Raji (cell line): ENCODE measurements around the gene PARS2.

ENCODE experiments used
- POLR2A ChIP-seq: IDR thresholded peaks from 2 replicates; pipeline ENCODE4 v1.6.1; 2011; ENCODE audit warnings: low read depth, low read length, control low read depth; ENCODE audit not compliant: insufficient read depth

The PARS2 gene

DNA sequence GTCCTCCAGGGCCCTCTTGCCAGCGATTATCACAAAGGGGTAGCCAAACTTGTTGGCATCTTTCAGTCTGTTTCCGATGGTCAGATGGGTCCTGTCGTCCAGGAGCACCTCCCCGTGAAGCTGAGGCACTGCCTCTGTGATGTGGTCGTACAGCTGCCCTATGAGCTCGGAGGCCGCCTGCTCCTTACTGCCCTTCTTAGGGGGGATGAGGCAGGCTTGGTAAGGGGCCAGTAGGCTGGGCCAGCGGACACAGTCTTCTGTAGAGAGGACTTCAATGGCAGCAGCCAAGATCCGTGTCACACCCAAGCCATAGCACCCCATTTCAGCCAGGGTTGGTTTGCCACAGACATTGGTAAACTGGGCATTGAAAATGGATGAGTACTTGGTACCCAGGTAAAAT lies 6.5 kb downstream of the PARS2 start:
- no peak for TF ChIP-seq POLR2A

DNA sequence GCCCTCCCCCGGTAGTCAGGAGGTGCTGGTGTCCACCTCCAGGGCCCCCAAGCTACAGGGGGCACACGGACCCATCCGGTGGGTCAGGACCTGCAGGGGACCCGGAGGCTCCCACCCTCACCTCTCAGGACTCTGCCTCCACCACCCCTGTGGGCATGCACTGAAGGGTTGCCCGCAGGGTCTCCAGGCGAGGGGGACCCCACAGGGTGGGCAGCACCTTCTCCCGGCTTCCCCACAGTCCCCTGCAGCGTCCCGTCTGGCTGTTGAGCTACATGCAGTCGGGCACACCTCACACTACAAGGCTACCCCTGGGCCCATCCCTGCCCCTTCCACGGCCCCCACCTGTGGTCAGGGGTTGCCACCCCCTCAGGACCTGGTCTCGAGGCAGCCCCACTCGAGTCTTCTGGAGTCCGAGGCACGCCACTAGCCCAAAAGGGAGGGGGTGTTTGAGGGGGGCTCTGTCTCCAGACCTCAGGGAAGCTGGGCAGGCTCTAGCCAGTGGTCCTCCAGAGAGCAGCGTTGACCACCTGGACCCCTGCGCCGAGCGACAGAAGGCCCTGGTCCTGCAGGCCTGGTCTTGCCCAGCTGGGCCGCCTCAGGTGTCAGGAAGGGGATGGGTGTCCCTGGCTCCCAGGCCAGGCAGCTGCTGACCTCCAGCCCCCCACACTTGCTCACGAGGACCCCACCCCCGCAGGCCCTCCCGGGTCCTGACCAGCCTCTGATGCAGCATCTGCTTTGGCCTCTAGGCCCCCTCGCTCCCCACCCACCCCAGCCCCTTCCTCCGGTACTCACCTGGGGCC lies 9.6 kb downstream of the PARS2 start:
- TF ChIP-seq POLR2A, result no peak

DNA sequence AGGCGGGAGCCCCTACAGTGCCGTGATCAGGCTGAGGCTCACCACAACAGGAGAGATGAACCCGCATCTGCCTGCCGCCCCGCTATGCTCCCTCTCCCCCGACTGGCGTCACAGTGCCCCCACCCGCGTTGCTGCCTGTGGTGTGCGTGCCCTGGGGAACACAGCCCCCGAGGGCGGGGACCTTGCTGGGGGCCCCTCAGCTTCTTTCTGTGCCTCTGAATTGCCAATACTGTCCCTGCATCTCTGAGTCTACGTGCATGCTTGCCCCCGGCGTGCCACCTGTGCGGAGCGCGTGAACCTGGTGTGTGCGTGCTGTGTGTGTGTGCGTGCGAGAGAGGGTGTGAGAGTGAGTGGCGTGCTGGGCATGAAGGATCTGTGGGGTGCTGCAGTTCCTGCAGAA lies 10.3 kb downstream of the PARS2 start:
- TF ChIP-seq POLR2A, result no peak

DNA sequence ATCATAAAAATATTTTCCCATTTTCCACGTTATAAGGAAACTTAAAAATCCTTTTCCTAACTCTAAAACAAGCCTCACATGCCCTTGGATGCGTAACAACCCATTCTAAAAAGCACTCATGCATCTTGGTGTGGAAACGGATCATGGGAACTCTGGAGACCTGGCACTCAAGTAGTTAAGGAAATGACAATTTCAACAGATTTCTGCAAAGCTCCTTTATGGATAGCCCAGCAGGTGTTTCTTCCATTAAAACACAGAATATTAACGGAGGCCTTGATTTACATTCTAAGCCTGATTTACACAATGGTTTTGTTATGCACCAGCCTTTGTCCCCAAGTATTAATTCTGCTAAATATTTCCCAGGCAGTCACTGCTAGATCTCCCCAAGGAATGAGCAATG lies 12.9 kb downstream of the PARS2 start:
- TF ChIP-seq POLR2A, result no peak

DNA sequence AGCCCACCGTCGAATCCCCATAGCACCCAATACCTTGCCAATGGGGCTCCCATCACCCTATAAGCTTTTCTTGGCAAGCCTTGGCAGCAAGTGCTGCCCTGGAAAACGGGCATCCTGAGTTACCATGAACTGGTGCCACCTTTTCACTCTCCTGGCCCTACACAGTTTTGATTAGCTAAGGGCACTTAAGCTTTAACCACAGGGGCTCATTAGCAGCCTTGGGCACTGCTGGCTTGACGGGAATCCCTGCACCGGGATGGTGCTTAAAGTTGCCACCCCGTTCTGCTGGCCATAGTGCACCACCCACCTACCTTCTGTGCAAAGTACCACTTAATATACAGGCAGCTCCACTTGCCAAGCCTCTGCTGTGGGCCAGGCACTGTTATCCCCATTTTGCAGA lies 13.7 kb downstream of the PARS2 start:
- no peak for TF ChIP-seq POLR2A

DNA sequence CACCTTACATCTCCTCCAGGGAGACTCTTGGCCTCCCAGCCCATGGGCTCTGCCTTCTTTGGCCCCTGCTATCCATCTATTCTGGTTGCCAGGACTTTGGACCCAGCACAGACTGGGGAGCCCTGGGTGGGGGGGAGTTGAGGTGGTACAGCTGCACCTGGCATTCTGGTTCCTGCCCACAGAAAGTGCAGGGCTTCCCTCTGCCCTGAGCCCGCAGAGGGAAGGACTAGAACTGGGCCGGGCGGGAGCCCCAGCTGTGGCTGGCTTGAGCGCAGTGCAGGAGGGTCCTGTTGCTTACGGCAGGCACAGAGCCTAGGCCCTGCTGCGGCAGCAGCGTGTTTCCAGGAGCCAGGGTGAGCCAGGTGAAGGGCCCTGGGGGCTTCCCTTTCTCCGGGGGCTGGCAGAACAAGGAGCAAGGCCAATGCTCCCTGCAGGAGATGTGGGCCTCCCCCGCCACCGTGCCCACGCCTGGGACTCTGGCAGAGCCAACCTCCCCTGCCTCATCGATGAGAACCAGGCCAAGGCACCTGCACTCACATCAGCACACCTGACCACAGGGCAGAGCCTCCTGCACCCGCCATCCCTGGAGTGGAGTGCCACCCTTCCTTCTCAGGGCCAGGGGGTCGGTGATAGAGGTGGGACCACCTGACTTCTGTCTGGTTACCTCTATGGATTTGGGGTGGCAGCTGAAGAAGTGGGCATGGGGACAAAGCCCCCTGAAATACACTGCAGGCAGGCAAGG lies 16.1 kb downstream of the PARS2 start:
- no peak for TF ChIP-seq POLR2A

DNA sequence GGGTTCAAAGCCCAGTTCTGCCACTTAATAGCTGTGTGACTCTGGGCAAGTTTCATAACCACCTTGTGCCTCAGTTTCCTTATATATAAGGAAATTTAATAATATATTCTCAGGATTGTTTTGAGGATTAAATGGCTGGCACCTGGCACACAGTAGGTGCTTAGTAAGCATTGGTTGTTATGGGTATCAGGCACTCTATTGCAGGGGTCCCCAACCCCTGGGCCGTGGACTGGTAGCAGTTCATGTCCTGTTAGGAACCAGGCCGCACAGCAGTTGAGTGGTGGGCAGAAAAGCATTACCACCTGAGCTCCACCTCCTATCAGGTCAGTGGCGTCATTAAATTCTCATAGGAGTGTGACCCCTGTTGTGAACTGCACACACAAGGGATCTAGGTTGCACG lies 18.5 kb downstream of the PARS2 start:
- no peak for TF ChIP-seq POLR2A

DNA sequence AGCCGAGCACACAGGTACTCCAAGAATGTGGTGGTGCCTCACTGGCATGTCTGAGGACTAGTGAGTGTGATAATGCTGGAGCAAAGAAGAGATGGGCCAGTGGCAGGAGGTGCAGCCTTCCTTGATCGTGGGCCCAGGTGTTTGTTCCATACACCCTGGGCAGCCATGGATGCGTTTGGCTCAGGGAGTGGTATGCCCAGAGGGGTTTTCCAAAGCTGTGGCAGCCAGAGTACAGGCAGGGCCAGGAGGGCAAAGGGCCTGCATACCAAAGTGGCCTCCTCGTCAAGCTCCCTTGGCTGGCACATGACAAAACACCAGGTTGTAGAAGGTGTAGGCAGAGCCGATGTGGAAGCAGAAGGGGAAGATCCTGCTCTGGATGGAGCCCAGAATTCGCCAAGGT lies 19.0 kb downstream of the PARS2 start:
- no peak for TF ChIP-seq POLR2A

DNA sequence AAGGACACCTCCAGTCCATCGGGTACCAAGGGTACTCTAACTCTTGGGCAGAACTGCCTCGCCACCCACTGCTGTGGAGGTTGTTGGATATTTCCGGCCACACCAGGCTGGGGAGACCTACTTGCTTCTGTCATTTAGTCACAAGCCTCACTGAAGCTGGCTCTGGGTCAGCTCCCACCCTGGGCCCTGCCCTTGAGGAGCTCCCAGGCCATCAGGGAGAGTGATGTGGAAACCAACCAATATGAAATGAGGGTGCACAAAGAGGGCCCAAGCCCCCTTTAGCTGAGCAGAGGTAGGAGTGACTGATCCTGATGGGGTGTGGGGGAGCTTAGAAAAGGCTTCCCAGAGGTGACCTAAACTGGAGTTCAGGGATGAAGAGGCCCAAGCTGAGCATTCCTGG lies 19.6 kb downstream of the PARS2 start:
- TF ChIP-seq POLR2A, result no peak

DNA sequence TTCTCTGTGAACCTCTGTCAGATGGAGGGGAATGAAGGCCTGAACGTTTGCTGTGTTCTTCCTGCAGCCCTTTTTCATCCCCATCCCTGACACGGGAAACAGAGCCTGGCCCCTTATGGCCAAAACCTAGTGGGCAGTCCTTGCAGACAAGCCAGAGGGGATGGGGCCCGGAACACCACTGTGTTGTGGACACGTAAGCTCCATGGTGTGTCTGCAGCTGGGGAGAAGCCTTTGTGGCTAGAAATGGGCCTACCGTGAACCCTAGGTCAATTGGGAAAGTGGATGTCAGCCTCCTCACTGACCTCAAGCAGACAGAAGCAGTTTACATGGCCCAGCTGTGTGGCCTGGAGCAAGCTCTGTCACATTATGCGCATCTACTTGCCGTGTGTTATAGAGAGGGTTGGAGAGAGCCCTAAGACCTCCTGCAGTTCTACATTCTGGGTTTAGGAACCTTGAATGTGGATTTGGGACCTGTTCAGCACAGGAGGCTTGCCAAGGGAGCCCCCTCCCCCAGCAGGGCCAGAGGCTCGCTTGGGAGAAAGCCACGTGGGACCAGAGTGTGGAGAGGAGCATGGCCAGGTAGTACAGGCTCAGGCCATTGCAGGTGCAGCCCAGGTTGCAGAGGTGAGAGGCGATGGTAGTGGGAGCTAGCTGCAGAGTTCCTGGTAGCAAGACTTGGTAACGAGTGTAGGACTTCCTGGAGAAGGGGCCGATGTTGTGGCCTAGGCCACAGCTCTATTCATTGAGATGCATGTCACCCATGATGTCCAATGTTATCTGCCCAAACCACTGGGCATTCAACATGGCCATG lies 20.7 kb downstream of the PARS2 start:
- TF ChIP-seq POLR2A, result no peak

DNA sequence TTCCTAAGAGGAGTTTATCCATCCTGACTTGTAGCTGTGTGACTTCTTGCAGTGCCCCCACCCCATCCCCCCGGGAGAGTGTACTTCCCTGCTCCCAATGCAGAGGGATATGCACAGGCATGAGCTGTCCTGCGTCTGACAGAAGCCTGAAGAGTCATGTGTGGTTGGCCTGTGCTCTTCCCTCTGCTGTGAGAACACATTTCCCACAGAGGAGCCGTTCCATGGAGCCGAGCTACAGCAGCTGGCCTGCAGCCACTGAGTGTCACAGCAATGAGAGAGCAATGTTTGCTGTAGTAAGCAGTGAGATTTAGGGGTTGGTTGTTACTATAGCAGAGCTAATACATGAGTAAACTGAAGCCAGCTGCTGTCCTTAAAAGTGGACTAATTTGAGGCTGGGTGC lies 22.0 kb downstream of the PARS2 start:
- TF ChIP-seq POLR2A, result no peak

DNA sequence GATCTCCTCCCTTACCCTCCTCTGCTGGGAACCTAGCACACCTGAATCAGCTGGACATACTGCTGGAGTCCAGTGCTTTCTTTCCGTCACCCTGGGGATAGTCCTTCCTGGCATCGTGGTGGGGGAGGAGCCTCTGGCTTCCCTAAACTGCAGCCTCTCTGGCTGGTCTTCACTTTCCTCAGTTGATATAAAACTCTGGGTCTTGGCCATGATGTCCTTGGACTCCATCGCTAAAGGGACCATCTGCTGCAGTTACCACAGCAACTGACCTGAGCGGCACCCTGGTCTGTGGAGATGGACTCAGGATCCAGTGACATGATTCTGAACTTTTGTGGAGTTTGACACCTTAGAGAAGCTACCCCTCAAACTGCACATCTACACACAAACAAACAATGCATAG lies 22.8 kb downstream of the PARS2 start:
- no peak for TF ChIP-seq POLR2A

DNA sequence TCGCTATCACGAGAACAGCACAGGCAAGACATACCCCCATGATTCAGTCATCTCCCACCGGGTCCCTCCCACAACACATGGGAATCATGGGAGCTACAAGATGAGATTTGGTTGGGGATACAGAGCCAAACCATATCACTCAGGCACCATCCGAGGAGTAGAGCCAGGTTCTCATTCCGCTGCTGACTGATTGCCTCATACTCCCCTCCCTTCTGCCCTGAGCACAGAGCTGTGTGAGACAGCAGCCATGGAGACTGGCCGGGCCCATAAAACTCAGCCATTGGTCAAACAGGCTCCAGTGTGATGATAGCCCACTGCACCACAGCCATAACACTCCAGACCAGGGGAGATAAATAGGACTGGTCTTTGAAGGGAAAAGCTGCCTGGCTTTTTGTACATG lies 26.1 kb downstream of the PARS2 start:
- TF ChIP-seq POLR2A, result no peak

DNA sequence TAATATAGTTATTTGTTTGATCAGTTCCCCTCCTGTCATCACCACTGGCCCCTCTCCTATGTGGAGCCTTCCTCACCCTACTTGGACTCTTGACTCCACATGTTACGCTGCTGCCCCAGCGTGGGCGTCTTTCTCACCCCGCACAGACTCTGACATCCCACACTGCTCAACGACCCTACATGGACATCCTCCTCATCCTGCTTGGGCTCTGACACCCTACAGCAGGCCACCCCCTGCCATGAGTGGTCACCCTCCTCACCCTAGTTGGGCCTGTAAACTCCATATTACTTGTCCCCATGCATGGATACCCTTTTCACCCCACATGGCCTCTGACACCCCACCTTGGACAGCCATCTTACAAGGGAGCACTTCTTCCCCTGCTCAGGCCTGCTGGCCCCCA lies 27.6 kb downstream of the PARS2 start:
- TF ChIP-seq POLR2A, result no peak

DNA sequence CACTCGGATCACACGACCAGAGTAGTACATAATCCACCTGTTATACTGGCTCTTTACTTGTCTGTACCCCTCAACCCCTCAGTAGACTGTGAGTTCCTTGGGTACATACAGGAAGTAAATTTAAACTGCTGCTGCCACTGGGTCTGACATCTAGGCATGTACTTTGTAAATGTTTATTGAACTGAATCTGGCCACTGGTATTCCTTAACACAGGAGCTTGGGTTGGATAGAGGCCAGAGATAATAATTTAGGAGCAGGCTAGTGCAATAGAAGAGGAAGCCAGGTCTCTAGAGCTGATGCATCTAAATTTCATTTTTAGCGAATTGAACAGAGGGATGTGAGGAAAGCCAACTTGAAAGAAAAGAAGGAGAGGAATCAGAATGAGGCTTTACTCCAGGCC lies 36.3 kb downstream of the PARS2 start:
- TF ChIP-seq POLR2A, result no peak

DNA sequence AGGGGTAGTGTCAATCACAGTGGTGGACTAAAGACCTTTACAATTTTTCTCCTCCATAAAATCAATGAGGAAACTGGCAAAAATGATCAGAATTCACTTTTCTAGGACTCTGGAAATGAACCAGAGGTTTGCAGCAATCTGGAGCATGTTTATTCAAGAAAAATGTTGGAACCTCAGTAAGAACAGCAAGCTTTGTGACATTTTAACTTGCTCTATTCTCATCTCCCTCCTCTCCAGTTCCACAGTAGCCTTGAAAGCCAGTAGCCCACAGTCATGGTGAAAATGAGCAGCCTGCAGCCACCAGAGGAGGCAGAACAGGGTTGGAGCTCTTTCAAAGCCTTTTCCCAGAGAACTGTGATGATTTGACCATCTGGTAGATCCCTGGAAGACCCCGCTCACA lies 39.6 kb downstream of the PARS2 start:
- TF ChIP-seq POLR2A, result no peak
